PC-3 (cell line): Measurements from ENCODE around the gene FAM237A.

Source experiments
- EZH2 ChIP-seq: fragments of 300-600 bp; sonication (generic); IDR thresholded peaks from one replicate; pipeline ENCODE4 v1.6.1; 2017; ENCODE audit warnings: antibody characterized with exemption, mild to moderate bottlenecking, low read length; ENCODE audit not compliant: unreplicated experiment
- EZH2phosphoT487 ChIP-seq: fragments of 300-600 bp; sonication (generic); IDR thresholded peaks from 2 replicates; pipeline ENCODE4 v1.6.1; 2018; ENCODE audit warnings: mild to moderate bottlenecking, antibody characterized with exemption, low read length, borderline replicate concordance
- TF ChIP-seq, protein P1 (sequence below): fragments of 300-600 bp; sonication (generic); conservative IDR thresholded peaks from 2 replicates; pipeline ENCODE4 v1.5.1; 2017; ENCODE audit warnings: antibody characterized with exemption, low read depth, mild to moderate bottlenecking, low read length

GRCh38 chr2:206639636-206640035 is 2.7 kb upstream of the FAM237A start:
- TF ChIP-seq, protein P1, sequence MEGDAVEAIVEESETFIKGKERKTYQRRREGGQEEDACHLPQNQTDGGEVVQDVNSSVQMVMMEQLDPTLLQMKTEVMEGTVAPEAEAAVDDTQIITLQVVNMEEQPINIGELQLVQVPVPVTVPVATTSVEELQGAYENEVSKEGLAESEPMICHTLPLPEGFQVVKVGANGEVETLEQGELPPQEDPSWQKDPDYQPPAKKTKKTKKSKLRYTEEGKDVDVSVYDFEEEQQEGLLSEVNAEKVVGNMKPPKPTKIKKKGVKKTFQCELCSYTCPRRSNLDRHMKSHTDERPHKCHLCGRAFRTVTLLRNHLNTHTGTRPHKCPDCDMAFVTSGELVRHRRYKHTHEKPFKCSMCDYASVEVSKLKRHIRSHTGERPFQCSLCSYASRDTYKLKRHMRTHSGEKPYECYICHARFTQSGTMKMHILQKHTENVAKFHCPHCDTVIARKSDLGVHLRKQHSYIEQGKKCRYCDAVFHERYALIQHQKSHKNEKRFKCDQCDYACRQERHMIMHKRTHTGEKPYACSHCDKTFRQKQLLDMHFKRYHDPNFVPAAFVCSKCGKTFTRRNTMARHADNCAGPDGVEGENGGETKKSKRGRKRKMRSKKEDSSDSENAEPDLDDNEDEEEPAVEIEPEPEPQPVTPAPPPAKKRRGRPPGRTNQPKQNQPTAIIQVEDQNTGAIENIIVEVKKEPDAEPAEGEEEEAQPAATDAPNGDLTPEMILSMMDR = no peak
- TF ChIP-seq EZH2 (no peak), EZH2phosphoT487 (no peak)
